ENCODE measurements around the gene ALOX12. TPM values are rescaled to one million over a fixed set of nuclear protein-coding genes. Genes with fewer than 3 reads are reported as not detected.
A peak's percentile ranks its signal among the peaks of the same experiment; 100 is the strongest.

Gene ALOX12
- polyA plus RNA-seq, 2 donors: 54.4 to 66.5 TPM

DNA sequence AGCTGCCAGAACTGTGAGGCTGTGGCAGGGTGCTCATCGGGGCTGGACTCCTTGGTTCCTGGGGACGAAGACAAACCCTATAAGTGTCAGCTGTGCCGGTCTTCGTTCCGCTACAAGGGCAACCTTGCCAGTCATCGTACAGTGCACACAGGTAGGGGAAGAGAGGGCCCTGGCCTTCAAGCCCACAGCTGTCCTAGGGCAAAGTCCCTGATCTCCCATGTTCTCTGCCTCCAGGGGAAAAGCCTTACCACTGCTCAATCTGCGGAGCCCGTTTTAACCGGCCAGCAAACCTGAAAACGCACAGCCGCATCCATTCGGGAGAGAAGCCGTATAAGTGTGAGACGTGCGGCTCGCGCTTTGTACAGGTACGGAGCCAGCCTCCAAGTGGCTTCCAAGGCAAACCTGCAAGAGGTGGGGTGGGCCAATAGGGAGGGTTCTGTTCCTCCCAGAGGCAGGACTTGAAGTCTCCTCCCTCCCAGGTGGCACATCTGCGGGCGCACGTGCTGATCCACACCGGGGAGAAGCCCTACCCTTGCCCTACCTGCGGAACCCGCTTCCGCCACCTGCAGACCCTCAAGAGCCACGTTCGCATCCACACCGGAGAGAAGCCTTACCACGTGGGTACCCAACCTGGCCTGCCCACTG lies 30.7 kb downstream of the ALOX12 start:
- Histone ChIP-seq H3K4me3 (ENCODE audit: low read depth in 1 of 2, low read length in 2 of 2) (no peak overlapping the region), H3K36me3 (ENCODE audit: control insufficient read depth in 2 of 2, insufficient read depth in 2 of 2, low read length in 1 of 2) (no peaks in the 10 kb centered on the region), H3K9me3 (ENCODE audit: control insufficient read depth in 2 of 2, insufficient read depth in 1 of 2, low read depth in 1 of 2, low read length in 1 of 2) (no peaks in the 10 kb centered on the region), H3K27me3 (ENCODE audit: control insufficient read depth in 1 of 2, insufficient read depth in 2 of 2, low read length in 2 of 2) (no peaks in the 10 kb centered on the region), H3K4me1 (ENCODE audit: control insufficient read depth in 2 of 2, insufficient read depth in 2 of 2, low read length in 1 of 2) (peaks cover 4 to 11% of the 10 kb centered on the region in 2 donors), H3K27ac (ENCODE audit: low read depth in 2 of 2, low read length in 1 of 2) (no peak overlapping the region)
- 86% methylated on average over 29 of the region's 29 CpGs for WGBS, 2 donors

DNA sequence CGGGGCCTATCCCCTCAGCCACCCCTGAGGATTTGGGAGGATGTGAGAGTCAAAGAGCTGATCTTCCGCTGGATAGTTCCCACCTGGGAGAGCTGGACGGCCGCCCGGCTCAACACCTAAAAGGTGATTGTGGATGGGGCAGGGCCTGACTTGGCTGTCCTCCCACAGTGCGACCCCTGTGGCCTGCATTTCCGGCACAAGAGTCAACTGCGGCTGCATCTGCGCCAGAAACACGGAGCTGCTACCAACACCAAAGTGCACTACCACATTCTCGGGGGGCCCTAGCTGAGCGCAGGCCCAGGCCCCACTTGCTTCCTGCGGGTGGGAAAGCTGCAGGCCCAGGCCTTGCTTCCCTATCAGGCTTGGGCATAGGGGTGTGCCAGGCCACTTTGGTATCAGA lies 31.5 kb downstream of the ALOX12 start:
- Histone ChIP-seq H3K4me3 (ENCODE audit: low read depth in 1 of 2, low read length in 2 of 2) (no peak overlapping the region), H3K27ac (ENCODE audit: low read depth in 2 of 2, low read length in 1 of 2) (no peak overlapping the region), H3K27me3 (ENCODE audit: control insufficient read depth in 1 of 2, insufficient read depth in 2 of 2, low read length in 2 of 2) (no peaks in the 10 kb centered on the region), H3K4me1 (ENCODE audit: control insufficient read depth in 2 of 2, insufficient read depth in 2 of 2, low read length in 1 of 2) (peaks cover 4 to 13% of the 10 kb centered on the region in 2 donors), H3K9me3 (ENCODE audit: control insufficient read depth in 2 of 2, insufficient read depth in 1 of 2, low read depth in 1 of 2, low read length in 1 of 2) (no peaks in the 10 kb centered on the region), H3K36me3 (ENCODE audit: control insufficient read depth in 2 of 2, insufficient read depth in 2 of 2, low read length in 1 of 2) (no peaks in the 10 kb centered on the region)
- 75 to 82% methylated on average over 13 of the region's 13 CpGs for WGBS, 2 donors

DNA sequence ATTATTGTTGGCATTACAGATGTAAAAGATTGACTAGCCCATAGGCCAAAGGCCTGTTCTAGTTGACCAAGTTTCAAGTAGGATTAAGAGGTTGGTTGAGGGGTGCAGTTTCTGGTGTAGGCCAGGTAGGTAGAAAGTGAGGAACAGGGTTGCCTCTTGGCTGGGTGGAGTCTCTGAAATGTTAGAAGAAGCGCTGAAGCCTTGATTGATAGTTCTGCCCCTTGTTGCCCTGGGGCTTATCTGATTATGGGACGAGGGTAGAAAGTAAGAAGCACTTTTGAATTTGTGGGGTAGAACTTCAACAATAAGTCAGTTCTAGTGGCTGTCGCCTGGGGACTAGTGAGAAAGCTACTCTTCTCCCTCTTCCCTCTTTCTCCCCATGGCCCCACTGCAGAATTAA lies 33.2 kb downstream of the ALOX12 start:
- Histone ChIP-seq H3K4me1 (ENCODE audit: control insufficient read depth in 2 of 2, insufficient read depth in 2 of 2, low read length in 1 of 2) (peaks cover 2 to 4% of the 10 kb centered on the region in 2 donors), H3K4me3 (ENCODE audit: low read depth in 1 of 2, low read length in 2 of 2) (no peak overlapping the region), H3K9me3 (ENCODE audit: control insufficient read depth in 2 of 2, insufficient read depth in 1 of 2, low read depth in 1 of 2, low read length in 1 of 2) (no peaks in the 10 kb centered on the region), H3K27me3 (ENCODE audit: control insufficient read depth in 1 of 2, insufficient read depth in 2 of 2, low read length in 2 of 2) (no peaks in the 10 kb centered on the region), H3K27ac (ENCODE audit: low read depth in 2 of 2, low read length in 1 of 2) (no peak overlapping the region), H3K36me3 (ENCODE audit: control insufficient read depth in 2 of 2, insufficient read depth in 2 of 2, low read length in 1 of 2) (no peaks in the 10 kb centered on the region)
- 84 to 91% methylated on average over 3 of the region's 3 CpGs for WGBS, 2 donors

DNA sequence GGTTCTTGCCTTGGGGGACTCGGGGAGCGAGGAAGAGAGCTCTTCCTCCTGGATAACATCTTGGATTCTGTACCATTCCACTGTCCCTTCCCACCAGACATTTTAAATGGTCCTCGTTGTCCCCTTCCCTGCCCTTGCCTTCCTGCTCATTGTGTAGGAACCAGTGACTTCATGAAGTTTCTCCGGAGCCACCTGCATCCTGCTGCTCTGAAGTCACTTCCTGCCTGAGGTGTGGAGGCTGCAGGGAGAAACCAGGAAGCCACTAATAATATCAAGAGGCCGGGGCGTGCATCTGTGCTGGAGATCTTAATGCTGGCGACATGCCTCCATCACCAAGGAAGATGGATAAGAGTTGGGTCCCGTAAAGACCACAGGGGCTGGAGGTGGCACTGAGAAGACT lies 33.8 kb downstream of the ALOX12 start:
- Histone ChIP-seq H3K9me3 (ENCODE audit: control insufficient read depth in 2 of 2, insufficient read depth in 1 of 2, low read depth in 1 of 2, low read length in 1 of 2) (no peaks in the 10 kb centered on the region), H3K4me3 (ENCODE audit: low read depth in 1 of 2, low read length in 2 of 2) (no peak overlapping the region), H3K36me3 (ENCODE audit: control insufficient read depth in 2 of 2, insufficient read depth in 2 of 2, low read length in 1 of 2) (no peaks in the 10 kb centered on the region), H3K27me3 (ENCODE audit: control insufficient read depth in 1 of 2, insufficient read depth in 2 of 2, low read length in 2 of 2) (no peaks in the 10 kb centered on the region), H3K27ac (ENCODE audit: low read depth in 2 of 2, low read length in 1 of 2) (peak overlapping the region in 1 of 2 donors; percentile 47), H3K4me1 (ENCODE audit: control insufficient read depth in 2 of 2, insufficient read depth in 2 of 2, low read length in 1 of 2) (peaks cover 2 to 4% of the 10 kb centered on the region in 2 donors)
- 70 to 73% methylated on average over 8 of the region's 8 CpGs for WGBS, 2 donors

DNA sequence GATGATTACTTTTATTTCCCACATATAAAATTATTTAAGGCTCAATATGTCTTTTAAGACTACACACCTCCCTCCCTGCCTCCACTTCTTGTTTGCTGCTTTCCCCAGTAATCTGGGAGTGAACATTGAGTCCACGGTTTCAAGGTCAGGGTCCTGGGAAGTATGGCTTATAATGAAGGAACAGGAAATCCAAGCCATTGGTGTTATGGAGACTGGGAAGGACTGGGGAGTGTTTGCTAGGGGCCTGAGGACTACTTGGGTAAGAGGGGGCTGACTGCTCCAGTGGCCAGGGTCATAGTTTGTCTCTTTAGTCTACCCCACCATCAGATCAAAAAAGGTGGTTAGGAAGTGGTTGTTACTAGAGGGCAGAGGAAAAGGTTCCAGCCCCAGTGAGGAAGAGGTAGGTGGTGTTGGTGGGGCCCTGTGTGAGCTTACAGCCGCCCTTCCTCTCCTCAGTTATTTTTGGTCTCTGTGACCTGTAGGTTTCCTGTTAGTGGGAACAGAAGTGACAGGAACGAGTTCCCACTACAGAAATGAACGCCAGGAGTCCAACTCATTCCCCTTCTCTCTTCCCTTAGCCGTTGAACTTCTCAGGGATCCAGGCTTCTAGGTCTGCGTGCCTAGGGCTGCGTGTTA lies 39.2 kb downstream of the ALOX12 start:
- H3K27me3 ChIP-seq (ENCODE audit: control insufficient read depth in 1 of 2, insufficient read depth in 2 of 2, low read length in 2 of 2): no peaks in the 10 kb centered on the region
- peak overlapping the region; percentile 52 to 63 for H3K4me3 ChIP-seq (ENCODE audit: low read depth in 1 of 2, low read length in 2 of 2)
- WGBS, 2 donors: 14% methylated on average over 7 of the region's 7 CpGs
- H3K9me3 ChIP-seq (ENCODE audit: control insufficient read depth in 2 of 2, insufficient read depth in 1 of 2, low read depth in 1 of 2, low read length in 1 of 2): no peaks in the 10 kb centered on the region
- peak overlapping the region; percentile 85 to 87 for H3K27ac ChIP-seq (ENCODE audit: low read depth in 2 of 2, low read length in 1 of 2)
- no peaks in the 10 kb centered on the region for H3K36me3 ChIP-seq (ENCODE audit: control insufficient read depth in 2 of 2, insufficient read depth in 2 of 2, low read length in 1 of 2)
- peaks cover 0 to 6% of the 10 kb centered on the region in 2 donors for H3K4me1 ChIP-seq (ENCODE audit: control insufficient read depth in 2 of 2, insufficient read depth in 2 of 2, low read length in 1 of 2)

DNA sequence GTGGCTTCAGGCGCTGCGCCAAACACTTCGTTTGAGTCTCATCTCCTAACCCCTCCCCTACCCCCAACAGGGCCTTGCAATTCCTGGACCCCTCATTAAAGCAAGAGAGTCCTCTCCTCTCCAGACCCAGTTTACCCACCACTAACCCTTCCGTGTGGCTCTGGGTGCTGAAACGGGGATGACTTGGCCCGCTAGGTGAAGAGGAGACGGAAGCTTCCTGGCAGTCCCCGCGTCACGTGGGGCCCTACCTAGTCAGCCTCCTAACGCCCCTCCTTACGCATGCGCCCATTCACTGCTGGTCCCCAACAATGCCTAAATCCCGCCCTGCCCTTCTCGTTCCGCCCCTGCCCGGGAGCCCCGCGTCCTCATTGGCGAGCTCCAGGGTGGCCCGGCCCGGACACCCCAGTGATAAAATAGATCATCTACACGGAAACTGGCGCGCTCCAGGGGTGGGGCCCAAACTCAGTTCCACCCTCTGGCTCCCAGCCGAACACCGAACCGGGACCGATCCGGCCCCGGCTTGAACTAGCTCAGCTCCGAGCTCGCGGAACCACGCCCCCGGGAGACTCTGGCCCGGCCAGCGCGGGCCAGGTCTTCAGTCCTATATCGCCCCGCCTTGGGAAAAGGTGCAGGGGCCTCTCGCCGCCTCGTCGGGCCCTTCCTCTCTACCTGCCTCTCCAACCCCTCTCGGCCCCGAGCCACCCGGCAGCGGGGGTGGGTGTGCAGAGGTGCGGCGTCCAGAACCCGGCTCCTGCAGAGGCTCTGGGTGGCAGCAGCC lies 39.9 kb downstream of the ALOX12 start, which contains the start of gene SLC16A13:
SLC16A13 (plus strand) TSS at position 425 of the 778 bp plus-strand sequence. CDS start 368 bp downstream, outside the sequence.
- Histone ChIP-seq H3K27ac (ENCODE audit: low read depth in 2 of 2, low read length in 1 of 2) (peak within 1 kb of the TSS; percentile 85 to 87), H3K4me1 (ENCODE audit: control insufficient read depth in 2 of 2, insufficient read depth in 2 of 2, low read length in 1 of 2) (peaks cover 0 to 6% of the 10 kb centered on the region in 2 donors), H3K9me3 (ENCODE audit: control insufficient read depth in 2 of 2, insufficient read depth in 1 of 2, low read depth in 1 of 2, low read length in 1 of 2) (no peaks in the 10 kb centered on the region), H3K36me3 (ENCODE audit: control insufficient read depth in 2 of 2, insufficient read depth in 2 of 2, low read length in 1 of 2) (no peaks in the 10 kb centered on the region), H3K4me3 (ENCODE audit: low read depth in 1 of 2, low read length in 2 of 2) (peak within 1 kb of the TSS; percentile 52 to 63), H3K27me3 (ENCODE audit: control insufficient read depth in 1 of 2, insufficient read depth in 2 of 2, low read length in 2 of 2) (no peaks in the 10 kb centered on the region)
- 0 to 1% methylated on average over 52 of the region's 52 CpGs for whole genome bisulfite sequencing, 2 donors

DNA sequence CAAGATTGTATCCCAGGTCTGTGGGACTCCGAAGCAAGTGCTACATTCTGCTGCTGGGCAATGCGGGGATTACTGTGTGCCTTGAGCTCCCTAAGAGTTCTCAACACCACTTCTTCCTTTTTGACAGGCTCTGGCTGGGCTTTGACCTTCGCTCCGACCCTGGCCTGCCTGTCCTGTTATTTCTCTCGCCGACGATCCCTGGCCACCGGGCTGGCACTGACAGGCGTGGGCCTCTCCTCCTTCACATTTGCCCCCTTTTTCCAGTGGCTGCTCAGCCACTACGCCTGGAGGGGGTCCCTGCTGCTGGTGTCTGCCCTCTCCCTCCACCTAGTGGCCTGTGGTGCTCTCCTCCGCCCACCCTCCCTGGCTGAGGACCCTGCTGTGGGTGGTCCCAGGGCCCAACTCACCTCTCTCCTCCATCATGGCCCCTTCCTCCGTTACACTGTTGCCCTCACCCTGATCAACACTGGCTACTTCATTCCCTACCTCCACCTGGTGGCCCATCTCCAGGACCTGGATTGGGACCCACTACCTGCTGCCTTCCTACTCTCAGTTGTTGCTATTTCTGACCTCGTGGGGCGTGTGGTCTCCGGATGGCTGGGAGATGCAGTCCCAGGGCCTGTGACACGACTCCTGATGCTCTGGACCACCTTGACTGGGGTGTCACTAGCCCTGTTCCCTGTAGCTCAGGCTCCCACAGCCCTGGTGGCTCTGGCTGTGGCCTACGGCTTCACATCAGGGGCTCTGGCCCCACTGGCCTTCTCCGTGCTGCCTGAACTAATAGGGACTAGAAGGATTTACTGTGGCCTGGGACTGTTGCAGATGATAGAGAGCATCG lies 42.4 kb downstream of the ALOX12 start:
- Histone ChIP-seq H3K27me3 (ENCODE audit: control insufficient read depth in 1 of 2, insufficient read depth in 2 of 2, low read length in 2 of 2) (no peaks in the 10 kb centered on the region), H3K27ac (ENCODE audit: low read depth in 2 of 2, low read length in 1 of 2) (no peak overlapping the region), H3K4me3 (ENCODE audit: low read depth in 1 of 2, low read length in 2 of 2) (no peak overlapping the region), H3K9me3 (ENCODE audit: control insufficient read depth in 2 of 2, insufficient read depth in 1 of 2, low read depth in 1 of 2, low read length in 1 of 2) (no peaks in the 10 kb centered on the region), H3K4me1 (ENCODE audit: control insufficient read depth in 2 of 2, insufficient read depth in 2 of 2, low read length in 1 of 2) (peaks cover 0 to 17% of the 10 kb centered on the region in 2 donors), H3K36me3 (ENCODE audit: control insufficient read depth in 2 of 2, insufficient read depth in 2 of 2, low read length in 1 of 2) (no peaks in the 10 kb centered on the region)
- WGBS, 2 donors: 80 to 85% methylated on average over 19 of the region's 19 CpGs

DNA sequence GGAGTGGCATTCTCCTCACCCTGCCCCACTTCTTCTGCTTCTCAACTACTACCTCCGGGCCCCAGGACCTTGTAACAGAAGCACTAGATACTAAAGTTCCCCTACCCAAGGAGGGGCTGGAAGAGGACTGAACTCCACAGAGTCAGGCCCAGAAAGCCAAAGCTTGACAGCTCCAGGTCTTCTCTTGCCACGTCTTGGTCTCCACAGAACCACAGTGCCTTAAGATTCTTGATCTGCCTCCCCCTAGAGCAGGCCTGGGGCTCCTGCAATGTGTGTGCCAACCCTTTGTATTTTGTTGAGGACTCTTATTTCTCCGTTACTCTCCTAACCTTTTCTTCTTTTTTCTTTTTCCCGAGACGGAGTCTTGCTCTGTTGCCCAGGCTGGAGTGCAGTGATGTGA lies 44.0 kb downstream of the ALOX12 start:
- no peaks in the 10 kb centered on the region for H3K36me3 ChIP-seq (ENCODE audit: control insufficient read depth in 2 of 2, insufficient read depth in 2 of 2, low read length in 1 of 2)
- peaks cover 0 to 21% of the 10 kb centered on the region in 2 donors for H3K4me1 ChIP-seq (ENCODE audit: control insufficient read depth in 2 of 2, insufficient read depth in 2 of 2, low read length in 1 of 2)
- H3K27me3 ChIP-seq (ENCODE audit: control insufficient read depth in 1 of 2, insufficient read depth in 2 of 2, low read length in 2 of 2): no peaks in the 10 kb centered on the region
- H3K4me3 ChIP-seq (ENCODE audit: low read depth in 1 of 2, low read length in 2 of 2): no peak overlapping the region
- H3K27ac ChIP-seq (ENCODE audit: low read depth in 2 of 2, low read length in 1 of 2): peak overlapping the region in 1 of 2 donors; percentile 3
- H3K9me3 ChIP-seq (ENCODE audit: control insufficient read depth in 2 of 2, insufficient read depth in 1 of 2, low read depth in 1 of 2, low read length in 1 of 2): no peaks in the 10 kb centered on the region
- 93 to 94% methylated on average over 5 of the region's 5 CpGs for WGBS, 2 donors
